Right forelimb (tissue), 1 donor: Measurements from ENCODE around the gene ZNF619.
A peak's percentile ranks its signal among the peaks of the same experiment; 100 is the strongest.
"Not testable (repeated sequence)": the region's sequence is repeated elsewhere in the genome, so short reads cannot be mapped to it uniquely, and the experiment has no call there.

Experiments used
- DNase-seq: peaks from one replicate; pipeline ENCODE4 v3.0.0-alpha.2; 2018

ZNF619 gene

DNA sequence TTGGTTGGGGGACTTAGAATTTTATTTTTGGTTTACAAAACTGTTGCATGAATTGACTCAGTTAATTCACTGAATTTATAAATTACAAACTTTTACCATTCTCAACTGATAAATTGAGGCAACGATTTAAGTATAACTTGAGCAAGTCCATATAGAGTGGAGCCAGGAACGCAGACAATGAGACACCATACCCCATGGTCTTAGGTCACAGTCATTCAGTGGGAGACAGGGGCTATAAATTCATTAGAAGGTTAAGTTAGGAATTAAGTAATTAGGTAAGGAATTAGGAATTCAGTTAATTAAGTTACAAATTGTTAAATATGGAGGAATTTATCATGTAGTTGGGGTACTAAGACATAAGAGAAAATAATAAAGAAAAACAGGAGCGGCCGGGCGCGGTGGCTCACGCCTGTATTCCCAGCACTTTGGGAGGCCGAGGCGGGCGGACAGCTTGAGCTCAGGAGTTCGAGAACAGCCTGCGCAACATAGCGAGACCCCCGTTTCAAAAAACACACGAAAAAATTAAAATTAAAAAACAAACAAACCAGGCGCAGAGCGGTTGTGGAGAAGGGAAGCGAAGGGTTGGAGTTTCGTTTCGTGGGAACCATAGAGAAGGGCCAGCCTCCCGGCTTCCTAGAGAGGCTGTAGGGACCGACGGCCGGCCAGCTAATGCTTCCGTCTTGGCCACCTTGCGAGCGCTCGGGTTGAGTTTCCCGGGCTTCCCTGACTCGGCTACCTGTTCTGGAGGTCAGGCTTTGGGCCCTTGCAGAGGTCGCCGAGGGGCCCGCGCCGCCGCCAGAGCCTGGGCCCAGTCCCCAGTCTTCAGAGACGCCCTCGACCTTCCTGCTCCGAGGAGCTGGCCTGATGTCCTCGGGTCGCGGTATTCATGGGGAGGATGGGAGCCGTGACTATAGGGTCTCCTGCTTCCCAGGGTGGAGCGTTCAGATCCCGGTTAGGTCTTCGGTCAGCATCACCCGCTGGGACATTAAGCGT is at the start of gene ZNF619:
TSS of gene ZNF619 (plus strand) at position 645 of the 993 bp plus-strand sequence. CDS start 858 bp downstream, outside the sequence.
- peak; percentile 86 for DNase-seq

GRCh38 chr3:40432793-40433192 is 44.1 kb upstream of the ZNF619 start:
- DNase-seq = no peak

DNA sequence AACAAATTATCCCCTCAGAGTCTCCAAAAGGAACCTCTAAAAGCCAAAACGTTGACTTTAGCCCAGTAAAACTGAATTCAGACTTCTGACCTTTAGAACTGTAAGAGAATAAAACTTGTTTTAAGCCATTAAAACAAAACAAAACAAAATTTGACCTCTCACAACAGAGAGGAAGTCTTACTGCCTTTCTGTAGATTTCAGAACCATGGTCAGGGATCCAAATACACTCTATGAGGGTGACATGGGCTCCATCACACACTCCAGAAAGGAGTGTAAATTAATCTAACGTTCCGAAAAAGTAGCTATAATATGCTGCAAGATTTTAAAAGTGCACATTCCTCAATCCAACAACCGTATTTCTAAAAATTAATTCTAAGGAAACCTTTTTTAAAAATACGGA is 39.0 kb upstream of the ZNF619 start:
- no peak for DNase-seq

DNA sequence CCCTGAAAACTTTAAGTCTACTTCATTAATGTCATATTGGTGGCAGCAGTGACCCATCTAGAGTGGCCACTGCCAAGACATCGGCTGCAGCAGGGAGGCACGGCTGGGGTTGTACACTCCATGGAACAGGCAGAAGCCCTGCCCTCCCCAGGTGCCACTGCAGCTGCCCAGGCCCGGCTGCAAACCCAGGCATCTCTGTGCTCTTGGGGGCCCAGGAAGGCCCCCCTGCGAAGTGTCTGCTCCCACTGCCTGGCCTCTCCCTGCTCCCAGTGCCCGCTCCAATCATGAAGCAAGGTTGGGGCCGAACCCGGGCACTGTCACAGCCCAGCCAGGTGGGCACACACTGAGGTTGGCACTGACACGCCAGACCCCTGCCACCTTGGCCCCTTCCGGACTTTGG is 31.9 kb upstream of the ZNF619 start:
- DNase-seq = no peak

DNA sequence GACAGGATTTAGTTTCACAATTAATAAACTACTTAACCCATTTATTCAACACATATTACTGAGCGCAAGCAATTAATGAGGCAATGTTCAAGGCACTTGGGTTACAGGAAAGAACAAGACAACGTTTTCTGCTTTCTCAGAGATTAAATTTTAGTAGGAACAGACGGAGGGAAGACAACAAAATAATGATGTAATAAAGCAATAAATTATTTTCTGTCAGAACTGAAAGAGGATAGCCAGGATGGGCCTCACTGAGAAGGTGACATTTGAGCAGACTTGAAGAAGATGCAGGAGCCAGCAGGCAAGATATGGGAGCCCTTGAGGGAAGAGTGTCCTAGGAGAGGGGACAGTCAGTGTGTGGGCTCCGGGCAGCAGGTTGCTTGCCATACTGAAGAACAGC is 31.0 kb upstream of the ZNF619 start:
- no peak for DNase-seq

GRCh38 chr3:40450438-40450837 is 26.5 kb upstream of the ZNF619 start:
- no peak for DNase-seq

DNA sequence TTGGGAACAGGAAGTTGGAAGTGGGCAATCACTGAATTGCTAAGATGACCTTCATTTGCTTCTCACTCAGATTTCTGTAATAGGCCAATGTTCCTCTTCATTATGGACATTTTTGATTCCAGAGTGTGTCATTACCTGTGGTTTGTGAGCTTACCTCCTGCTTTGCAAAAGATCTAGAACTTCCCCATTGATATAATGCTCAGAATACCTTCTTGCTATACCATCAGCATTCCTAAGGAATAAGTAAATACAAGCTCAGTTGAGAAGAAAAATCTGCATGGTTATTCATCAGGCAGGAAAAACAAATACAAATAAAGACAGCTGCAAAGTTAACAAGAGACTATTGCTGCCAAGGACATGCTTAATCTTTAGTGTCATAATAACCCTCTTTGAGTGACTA is 25.4 kb upstream of the ZNF619 start:
- no peak for DNase-seq

DNA sequence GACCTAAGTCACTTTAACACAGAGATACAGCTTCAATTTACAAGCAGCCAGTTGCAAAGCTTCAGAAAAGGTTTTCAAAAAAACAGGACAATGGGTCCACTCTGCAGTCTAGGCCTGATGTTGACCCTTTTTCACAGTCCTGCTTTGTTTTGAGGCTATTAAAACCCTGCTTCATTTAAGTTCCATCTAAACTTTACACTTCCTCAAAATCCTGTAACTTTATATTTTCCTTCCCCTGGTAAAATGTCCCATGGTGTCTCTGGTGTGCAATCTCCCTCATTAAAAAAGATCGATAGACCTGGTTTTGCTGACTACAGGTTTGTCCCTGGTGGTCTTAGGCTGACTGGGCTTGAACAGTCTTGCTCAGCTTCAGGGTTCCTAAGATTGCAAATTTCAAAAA is 24.9 kb upstream of the ZNF619 start:
- DNase-seq = no peak

GRCh38 chr3:40452562-40452875 is 24.4 kb upstream of the ZNF619 start:
- DNase-seq = no peak

DNA sequence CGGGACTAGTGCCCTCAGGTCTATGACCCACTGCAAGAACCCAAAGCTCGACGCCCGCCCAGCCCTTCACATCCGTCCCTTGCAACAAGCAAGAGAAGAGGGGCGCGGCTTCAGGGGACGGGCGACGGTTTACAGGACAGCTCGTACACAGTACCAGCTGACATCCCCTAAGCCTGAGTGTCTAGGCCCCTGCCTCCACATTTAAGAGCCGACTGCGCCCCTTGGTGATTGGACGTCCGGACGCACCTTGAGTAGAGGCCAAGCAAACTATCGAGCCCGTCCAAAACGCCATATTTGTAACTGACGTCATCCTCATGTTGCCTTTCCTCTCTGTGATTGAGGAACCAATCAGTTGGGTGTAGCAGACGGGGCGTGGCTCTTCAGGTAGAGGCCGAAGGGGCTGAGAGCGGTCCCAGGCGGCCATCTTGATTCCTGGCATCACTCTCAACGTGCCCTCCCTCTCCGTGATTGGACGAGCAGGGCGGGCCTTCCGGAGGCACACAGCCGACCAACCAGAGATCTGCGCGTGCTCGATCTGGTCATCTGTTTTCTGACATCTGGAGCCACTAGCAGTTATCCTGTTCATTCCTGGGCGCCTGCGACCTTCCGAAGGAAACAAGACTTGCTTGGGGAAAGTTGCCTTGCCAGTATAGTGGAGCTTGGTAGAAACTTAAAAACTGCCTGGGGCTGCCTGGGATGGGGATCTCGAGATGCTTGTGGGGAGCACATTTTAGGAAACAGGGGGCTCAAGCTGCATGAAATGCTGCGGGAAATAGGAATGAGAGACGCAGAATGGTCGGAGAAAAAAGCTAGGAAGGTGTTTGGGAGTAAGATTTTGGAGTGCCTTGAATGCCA is 23.8 kb upstream of the ZNF619 start:
- peak; percentile 96 for DNase-seq

- DNase-seq = no peak
These were observed 23.0 kb upstream of the ZNF619 start for GRCh38 chr3:40453933-40454332.

GRCh38 chr3:40455328-40455727 is 21.6 kb upstream of the ZNF619 start:
- no peak for DNase-seq

- DNase-seq = no peak
These were observed 20.5 kb upstream of the ZNF619 start for GRCh38 chr3:40456279-40456939.

DNA sequence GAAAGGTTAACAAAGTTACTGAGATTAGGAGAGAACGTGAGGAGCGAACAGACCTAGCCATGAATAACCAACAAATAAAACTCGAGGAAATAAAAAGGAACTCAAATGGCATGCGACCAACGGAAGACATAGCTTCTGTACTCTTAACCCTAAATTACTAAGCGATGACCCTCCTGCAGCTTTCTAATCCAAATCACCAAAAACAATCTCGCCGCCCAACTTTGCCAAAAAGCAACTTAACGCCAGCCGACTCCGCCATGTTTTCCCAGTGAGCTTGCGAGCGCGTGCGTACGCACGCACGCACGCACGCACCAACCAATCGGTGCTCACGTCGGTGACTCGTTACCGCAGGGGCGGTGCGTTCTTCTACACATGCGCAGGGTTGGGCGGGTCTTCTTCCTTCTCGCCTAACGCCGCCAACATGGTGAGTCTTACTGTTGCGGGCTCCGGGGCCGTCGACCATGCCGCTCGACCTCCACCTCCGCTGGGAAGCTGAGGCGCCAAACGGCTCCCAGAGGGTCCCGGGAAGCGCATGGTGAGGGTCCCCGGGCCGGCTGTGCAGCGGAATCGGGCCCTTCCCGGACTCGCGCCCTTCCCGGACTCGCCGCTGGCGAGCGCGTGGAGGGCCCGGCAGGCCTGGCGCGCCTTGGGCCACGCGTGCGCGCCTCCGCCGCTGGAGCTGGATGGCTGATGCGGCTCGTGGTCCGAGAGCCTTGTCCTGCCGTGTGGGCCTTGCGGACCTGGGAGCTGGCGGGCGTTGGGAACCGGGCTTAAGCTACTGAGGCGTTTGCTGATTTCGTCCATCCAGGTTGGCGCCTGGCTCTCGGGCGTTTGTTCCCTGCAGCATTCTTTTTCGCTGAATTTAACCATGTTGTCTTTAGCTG is 19.7 kb upstream of the ZNF619 start, which contains the start of gene RPL14:
TSS of gene RPL14 (plus strand) at position 400 of the 884 bp plus-strand sequence. CDS start at position 533, 133 bp downstream.
- peak; percentile 95 for DNase-seq

DNA sequence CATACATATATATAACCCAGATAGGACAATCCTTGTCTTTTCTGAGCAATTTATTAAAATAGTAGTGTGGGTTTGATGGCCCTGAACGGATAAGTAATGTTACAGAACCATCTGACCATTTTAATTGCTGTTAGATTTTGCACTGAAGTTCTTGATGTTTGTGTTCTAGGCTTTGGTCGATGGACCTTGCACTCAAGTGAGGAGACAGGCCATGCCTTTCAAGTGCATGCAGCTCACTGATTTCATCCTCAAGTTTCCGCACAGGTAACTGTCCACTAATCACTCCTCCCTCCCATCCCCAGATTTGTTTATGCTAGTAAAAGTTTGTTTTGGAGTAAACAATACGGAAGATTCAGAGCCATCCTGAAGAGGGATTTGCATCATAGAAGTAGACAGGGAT is 18.4 kb upstream of the ZNF619 start:
- DNase-seq = no peak

- DNase-seq = not testable (repeated sequence)
These were observed 16.4 kb upstream of the ZNF619 start for GRCh38 chr3:40460481-40460880.

- DNase-seq = no peak
These were observed 15.8 kb upstream of the ZNF619 start for GRCh38 chr3:40461161-40461560.

DNA sequence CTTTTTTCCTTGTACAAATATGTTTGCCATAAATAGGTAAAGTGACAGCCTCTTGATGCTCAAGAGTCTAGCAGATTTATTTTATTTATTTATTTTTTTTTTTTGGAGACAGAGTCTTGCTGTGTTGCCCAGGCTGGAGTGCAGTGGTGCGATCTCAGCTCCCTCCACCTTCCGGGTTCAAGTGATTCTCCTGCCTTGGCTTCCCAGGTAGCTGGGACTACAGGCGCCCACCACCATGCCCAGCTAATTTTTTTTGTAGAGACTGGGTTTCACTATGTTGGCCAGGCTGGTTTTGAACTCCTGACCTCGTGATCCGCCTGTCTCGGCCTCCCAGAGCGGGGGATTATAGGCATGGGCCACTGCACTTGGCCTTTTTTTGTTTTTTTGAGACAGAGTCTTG is 14.1 kb upstream of the ZNF619 start:
- not testable (repeated sequence) for DNase-seq

DNA sequence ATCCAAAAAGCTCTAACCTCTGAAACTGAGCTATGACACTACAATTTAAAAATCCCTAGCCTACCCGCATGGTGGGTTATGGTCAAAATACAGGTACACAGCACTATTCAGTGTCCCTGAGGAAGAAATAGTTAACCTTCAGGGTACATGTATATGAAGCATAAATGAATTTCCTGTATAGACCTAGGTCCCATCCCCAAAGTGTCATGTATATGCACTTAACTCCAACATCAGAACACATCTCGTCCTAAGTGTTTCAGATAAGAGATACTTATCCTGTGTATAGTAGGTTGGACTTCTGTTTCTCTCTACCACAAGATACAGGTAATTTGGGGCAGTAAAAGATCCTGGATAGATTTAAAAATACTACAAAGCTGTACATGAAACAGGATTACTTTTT is 13.3 kb upstream of the ZNF619 start:
- DNase-seq = no peak

DNA sequence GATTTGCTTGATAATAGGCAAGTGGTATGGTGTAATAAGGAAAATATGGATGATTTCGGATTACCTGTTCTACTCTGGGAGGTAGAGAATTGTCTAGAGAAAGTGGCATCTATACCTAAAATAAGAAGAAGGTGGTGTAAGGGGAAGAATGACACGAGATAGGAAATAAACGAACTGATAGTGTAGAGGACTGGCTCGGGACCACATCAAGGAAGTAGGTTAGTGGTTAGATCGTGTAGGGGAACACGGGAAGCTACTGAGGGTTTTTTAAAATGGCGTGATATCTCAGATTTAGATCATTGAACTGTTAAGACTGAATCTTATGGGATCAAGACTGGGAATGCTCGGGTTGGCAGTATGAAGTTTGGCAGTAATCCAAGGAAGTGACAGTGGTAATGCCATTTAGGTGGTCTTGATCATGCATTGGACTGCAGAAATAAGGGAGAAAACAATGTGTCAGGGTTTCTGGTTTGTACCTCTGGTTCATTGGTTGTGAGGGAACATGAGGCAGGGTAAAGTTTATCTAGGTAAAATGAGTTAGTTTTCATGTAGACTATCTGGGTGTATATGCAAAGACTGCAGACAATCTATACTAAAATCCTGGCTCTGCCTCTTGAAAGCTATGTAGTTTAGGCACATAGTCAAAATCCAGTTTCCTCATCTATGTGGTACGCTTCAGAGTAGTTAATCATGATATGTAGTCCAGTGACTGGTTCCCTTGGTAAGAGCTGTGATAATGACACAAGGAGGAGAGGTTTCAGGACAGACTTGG is 12.4 kb upstream of the ZNF619 start:
- no peak for DNase-seq

- no peak for DNase-seq
These were observed 11.9 kb upstream of the ZNF619 start for GRCh38 chr3:40465111-40465407.
